Transverse colon (tissue), 4 donors: ENCODE results near the gene MPZL3.

Source experiments
- CTCF ChIP-seq, 5 experiments: fragments of 200-600 bp in 3 of 5; fragments of 450-650 bp in 2 of 5; sonication (generic) in 3 of 5; IDR thresholded peaks; 1 replicate in 2 of 5; 2 replicates in 3 of 5; pipeline ENCODE4 v1.5.1; 2016 to 2017; ENCODE audit warnings: antibody characterized with exemption in 5 of 5, inconsistent platforms in 3 of 5, mild to moderate bottlenecking in 2 of 5, moderate library complexity in 1 of 5
- POLR2A ChIP-seq: fragments of 450-650 bp; IDR thresholded peaks from one replicate; pipeline ENCODE4 v1.6.1; 2016; ENCODE audit warnings: antibody characterized with exemption, mild to moderate bottlenecking, moderate library complexity
- POLR2AphosphoS5 ChIP-seq, 3 donors: sonication (generic); formaldehyde crosslinking; IDR thresholded peaks; one replicate each; pipeline ENCODE4 v1.6.1; 2016; ENCODE audit warnings: antibody characterized with exemption in 3 of 3

GRCh38 chr11:118238929-118239328 lies 13.2 kb downstream of the MPZL3 start:
- no peak for TF ChIP-seq CTCF (IDR thresholded peaks at IDR 0.05)
- TF ChIP-seq POLR2AphosphoS5 (IDR thresholded peaks at IDR 0.05): no peak
- no peak for TF ChIP-seq POLR2A
